LHCN-M2 (cell line): Measurements from ENCODE around the gene ELL3. TPM values are rescaled to one million over a fixed set of nuclear protein-coding genes. Genes with fewer than 3 reads are reported as not detected.
"Not testable (repeated sequence)": the region's sequence is repeated elsewhere in the genome, so short reads cannot be mapped to it uniquely, and the experiment has no call there.

Experiments used
- DNase-seq: peaks from one replicate; pipeline ENCODE4 v3.0.0-alpha.2; 2012; ENCODE audit warnings: low read depth
- polyA plus RNA-seq: library from polyadenylated mRNA; unstranded; fragments of >200 nt; gene quantifications from one replicate; pipeline ENCODE4 v1.2.1, GENCODE V29; 2012; ENCODE audit warnings: missing spikeins
- total RNA-seq: library from RNA; depleted of rRNA; stranded (reverse); fragments of >200 nt; gene quantifications from 2 replicates; pipeline ENCODE4 v1.2.3, GENCODE V29; 2014; rRNA removed

Gene ELL3
- total RNA-seq = 1.3 and 2.5 TPM in 2 replicates
- polyA plus RNA-seq = 1.3 TPM

GRCh38 chr15:43776718-43777266 lies at the start of gene ELL3:
TSS of gene ELL3 (minus strand) at chr15:43776966. CDS start at chr15:43776901, 65 bp downstream.
- DNase-seq = no peak

- no peak for DNase-seq
Observed at GRCh38 chr15:43826029-43826507, 49.3 kb upstream of the ELL3 start.

GRCh38 chr15:43825305-43825704 lies 48.5 kb upstream of the ELL3 start:
- DNase-seq = not testable (repeated sequence)

GRCh38 chr15:43824302-43825246 lies 47.8 kb upstream of the ELL3 start, which contains the start of gene MFAP1:
TSS of gene MFAP1 (minus strand) at chr15:43824690. CDS start at chr15:43824569, 121 bp downstream.
- DNase-seq = peak; percentile 96

- no peak for DNase-seq
Observed at GRCh38 chr15:43821505-43821904, 44.7 kb upstream of the ELL3 start.

- DNase-seq = not testable (repeated sequence)
Observed at GRCh38 chr15:43815064-43815463, 38.3 kb upstream of the ELL3 start.

- DNase-seq = no peak
Observed at GRCh38 chr15:43808960-43809678, 32.4 kb upstream of the ELL3 start.

GRCh38 chr15:43808435-43808950 lies 31.7 kb upstream of the ELL3 start:
- no peak for DNase-seq

- not testable (repeated sequence) for DNase-seq
Observed at GRCh38 chr15:43802676-43803075, 25.9 kb upstream of the ELL3 start.

- peak; percentile 82 for DNase-seq
Observed at GRCh38 chr15:43800286-43801141, 23.7 kb upstream of the ELL3 start, which contains the start of gene HYPK. TSS of gene HYPK (plus strand) at chr15:43800599. CDS start at chr15:43800623, 24 bp downstream.

GRCh38 chr15:43799945-43800285 lies 23.1 kb upstream of the ELL3 start, which contains the start of gene SERINC4:
TSS of gene SERINC4 (minus strand) at chr15:43800220. CDS start at chr15:43799986, 234 bp downstream.
- no peak for DNase-seq

- DNase-seq = no peak
Observed at GRCh38 chr15:43799209-43799944, 22.6 kb upstream of the ELL3 start.

- no peak for DNase-seq
Observed at GRCh38 chr15:43796566-43796965, 19.8 kb upstream of the ELL3 start.

GRCh38 chr15:43795997-43796396 lies 19.2 kb upstream of the ELL3 start:
- DNase-seq = no peak

GRCh38 chr15:43795197-43795596 lies 18.4 kb upstream of the ELL3 start:
- DNase-seq = no peak

- peak; percentile 92 for DNase-seq
Observed at GRCh38 chr15:43794269-43795037, 17.7 kb upstream of the ELL3 start.

GRCh38 chr15:43793647-43794046 lies 16.9 kb upstream of the ELL3 start:
- DNase-seq = no peak

- DNase-seq = peak; percentile 40
Observed at GRCh38 chr15:43792761-43793476, 16.2 kb upstream of the ELL3 start.
